ENCODE results near the gene DNM3.

The DNM3 gene

GRCh38 chr1:172383536-172383935 is 542.2 kb downstream of the DNM3 start:
- TF ChIP-seq CTBP1 (IDR thresholded peaks at IDR 0.05; ENCODE audit: borderline replicate concordance) (no peak), FOXK2 (IDR thresholded peaks at IDR 0.05) (no peak), FOXA1 (IDR thresholded peaks at IDR 0.05) (no peak), SUZ12 (IDR thresholded peaks at IDR 0.05) (no peak), TARDBP (IDR thresholded peaks at IDR 0.05) (no peak), HDGF (IDR thresholded peaks at IDR 0.05; ENCODE audit: borderline replicate concordance) (no peak)
- DNase-seq (ENCODE audit: extremely low spot score): no peak
- ChIA-PET CTCF (no interaction called here), POLR2A (no interaction called here)

DNA sequence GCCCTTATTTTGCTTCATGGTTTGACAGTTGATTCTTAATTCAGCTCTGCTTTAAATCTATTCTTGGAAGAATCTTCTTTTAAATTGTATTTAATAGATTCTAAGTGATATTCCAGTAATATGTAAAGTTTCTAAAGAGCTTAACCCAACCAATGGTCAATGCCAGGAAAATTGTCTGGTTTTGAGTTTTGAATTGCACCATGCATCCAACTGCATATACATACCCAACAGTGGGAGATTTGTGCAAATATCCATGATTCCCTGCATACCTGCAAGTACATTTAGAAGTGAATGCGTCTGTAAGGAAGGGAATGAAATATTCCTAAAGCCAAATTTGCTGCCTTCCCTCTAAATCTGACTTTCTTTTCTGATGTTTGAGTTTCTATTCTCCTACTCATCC is 543.4 kb downstream of the DNM3 start:
- POLR2A ChIA-PET: no interaction called here
- TF ChIP-seq ELF4 (IDR thresholded peaks at IDR 0.05): no peak
- no peak for TF ChIP-seq HDGF (IDR thresholded peaks at IDR 0.05; ENCODE audit: borderline replicate concordance)
- TF ChIP-seq, protein P1, sequence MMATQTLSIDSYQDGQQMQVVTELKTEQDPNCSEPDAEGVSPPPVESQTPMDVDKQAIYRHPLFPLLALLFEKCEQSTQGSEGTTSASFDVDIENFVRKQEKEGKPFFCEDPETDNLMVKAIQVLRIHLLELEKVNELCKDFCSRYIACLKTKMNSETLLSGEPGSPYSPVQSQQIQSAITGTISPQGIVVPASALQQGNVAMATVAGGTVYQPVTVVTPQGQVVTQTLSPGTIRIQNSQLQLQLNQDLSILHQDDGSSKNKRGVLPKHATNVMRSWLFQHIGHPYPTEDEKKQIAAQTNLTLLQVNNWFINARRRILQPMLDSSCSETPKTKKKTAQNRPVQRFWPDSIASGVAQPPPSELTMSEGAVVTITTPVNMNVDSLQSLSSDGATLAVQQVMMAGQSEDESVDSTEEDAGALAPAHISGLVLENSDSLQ (IDR thresholded peaks at IDR 0.05): no peak
- no peak for TF ChIP-seq BHLHE40 (IDR thresholded peaks at IDR 0.05; ENCODE audit: borderline replicate concordance)
- TF ChIP-seq FOXK2 (IDR thresholded peaks at IDR 0.05): no peak
- TF ChIP-seq L3MBTL2 (conservative IDR thresholded peaks at IDR 0.05): no peak
- DNase-seq (ENCODE audit: extremely low spot score): no peak
- CTCF ChIA-PET: no interaction called here

DNA sequence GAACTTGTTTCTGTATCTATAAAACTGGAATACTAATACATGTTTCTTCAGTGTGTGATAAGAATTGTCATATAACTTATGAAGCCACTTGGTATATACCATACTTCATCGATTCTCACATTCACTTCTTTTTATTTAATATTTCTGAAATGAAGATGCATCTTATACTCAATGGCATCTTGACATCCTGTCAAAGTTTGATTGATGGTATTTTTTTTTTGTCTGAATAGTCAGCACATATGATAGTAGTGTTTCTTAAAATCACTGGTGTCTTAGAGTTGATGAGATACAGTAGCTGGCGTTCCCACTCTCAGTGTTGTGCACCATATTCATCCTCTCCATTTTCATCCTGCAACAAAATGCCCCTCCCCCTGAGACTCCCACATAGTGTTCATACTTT is 544.7 kb downstream of the DNM3 start:
- no peak for DNase-seq (ENCODE audit: extremely low spot score)
- ChIA-PET CTCF (no interaction called here), POLR2A (no interaction called here)
- no peak for TF ChIP-seq BHLHE40 (IDR thresholded peaks at IDR 0.05; ENCODE audit: borderline replicate concordance)
- no peak for TF ChIP-seq CTBP1 (IDR thresholded peaks at IDR 0.05; ENCODE audit: borderline replicate concordance)
- TF ChIP-seq, protein P1 (IDR thresholded peaks at IDR 0.05): peak; percentile 40; the same call in 1 of the 2 replicates

- no peak for DNase-seq (ENCODE audit: extremely low spot score)
- POLR2A ChIA-PET: no interaction called here
- TF ChIP-seq FOXM1 (IDR thresholded peaks at IDR 0.05; ENCODE audit: borderline replicate concordance): no peak
- no peak for TF ChIP-seq FOXA1 (IDR thresholded peaks at IDR 0.05)
- no peak for TF ChIP-seq L3MBTL2 (conservative IDR thresholded peaks at IDR 0.05)
- TF ChIP-seq ZNF384 (IDR thresholded peaks at IDR 0.05): no peak
- no peak for TF ChIP-seq ARNT (IDR thresholded peaks at IDR 0.05)
- CTCF ChIA-PET: no interaction called here
Measured at GRCh38 chr1:172388490-172388889, 547.2 kb downstream of the DNM3 start.

DNA sequence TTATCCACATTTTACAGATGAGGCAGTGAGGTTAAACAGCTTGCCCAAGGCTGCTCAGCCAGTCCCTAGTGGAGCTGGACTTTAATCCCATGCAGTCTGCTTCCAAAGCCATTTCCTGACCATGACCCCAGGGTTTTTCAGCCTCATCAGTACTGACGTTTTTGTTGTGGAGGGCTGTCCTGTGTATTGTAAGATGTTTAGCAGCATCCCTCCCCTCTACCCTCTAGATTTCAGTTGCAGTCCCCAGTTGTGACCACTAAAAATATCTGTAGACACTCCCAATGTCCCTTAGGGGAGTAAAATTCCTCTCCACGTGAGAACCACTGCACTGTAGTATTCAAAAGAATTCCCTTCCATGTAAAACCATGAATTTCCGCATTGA is 549.0 kb downstream of the DNM3 start:
- ChIA-PET POLR2A (no interaction called here), CTCF (interaction anchor here (0.7 kb wide), 1 partner anchor 242 kb away, joined by 3 read pairs; no protein-coding TSS in a partner anchor)
- DNase-seq (ENCODE audit: extremely low spot score): no peak
- TF ChIP-seq SP1 (IDR thresholded peaks at IDR 0.05) (no peak), BHLHE40 (IDR thresholded peaks at IDR 0.05; ENCODE audit: borderline replicate concordance) (no peak), CTBP1 (IDR thresholded peaks at IDR 0.05; ENCODE audit: borderline replicate concordance) (no peak), ARNT (IDR thresholded peaks at IDR 0.05) (no peak), LEF1 (IDR thresholded peaks at IDR 0.05; ENCODE audit: borderline replicate concordance) (no peak), ZNF384 (IDR thresholded peaks at IDR 0.05) (no peak), NFRKB (IDR thresholded peaks at IDR 0.05) (no peak)
- TF ChIP-seq, protein P1 (IDR thresholded peaks at IDR 0.05): no peak

GRCh38 chr1:172390683-172391551 is 549.6 kb downstream of the DNM3 start:
- CTCF ChIA-PET: interaction anchor here (0.7 kb wide), 1 partner anchor 243 kb away, joined by 3 read pairs; no protein-coding TSS in a partner anchor

GRCh38 chr1:172391976-172392375 is 550.7 kb downstream of the DNM3 start:
- DNase-seq (ENCODE audit: extremely low spot score): no peak
- no peak for TF ChIP-seq HDGF (IDR thresholded peaks at IDR 0.05; ENCODE audit: borderline replicate concordance)
- CTCF ChIA-PET: no interaction called here
- POLR2A ChIA-PET: no interaction called here

More at GRCh38 chr1:172390683-172391551, 549.6 kb downstream of the DNM3 start:
- DNase-seq (ENCODE audit: extremely low spot score): no peak
- POLR2A ChIA-PET: no interaction called here
- TF ChIP-seq TARDBP (IDR thresholded peaks at IDR 0.05): no peak

GRCh38 chr1:172393354-172393753 is 552.1 kb downstream of the DNM3 start:
- TF ChIP-seq FOXA1 (IDR thresholded peaks at IDR 0.05): no peak
- TF ChIP-seq ZNF384 (IDR thresholded peaks at IDR 0.05): no peak
- no peak for TF ChIP-seq HDGF (IDR thresholded peaks at IDR 0.05; ENCODE audit: borderline replicate concordance)
- no peak for TF ChIP-seq CTBP1 (IDR thresholded peaks at IDR 0.05; ENCODE audit: borderline replicate concordance)
- no peak for TF ChIP-seq NFRKB (IDR thresholded peaks at IDR 0.05)
- no peak for TF ChIP-seq SP1 (IDR thresholded peaks at IDR 0.05)
- no peak for TF ChIP-seq FOXM1 (IDR thresholded peaks at IDR 0.05; ENCODE audit: borderline replicate concordance)
- TF ChIP-seq, protein P1 (IDR thresholded peaks at IDR 0.05): no peak
- no peak for TF ChIP-seq TARDBP (IDR thresholded peaks at IDR 0.05)
- no peak for TF ChIP-seq SUZ12 (IDR thresholded peaks at IDR 0.05)
- no peak for TF ChIP-seq ELF4 (IDR thresholded peaks at IDR 0.05)
- no peak for TF ChIP-seq L3MBTL2 (conservative IDR thresholded peaks at IDR 0.05)
- TF ChIP-seq LEF1 (IDR thresholded peaks at IDR 0.05; ENCODE audit: borderline replicate concordance): no peak
- no peak for TF ChIP-seq FOXK2 (IDR thresholded peaks at IDR 0.05)
- TF ChIP-seq BHLHE40 (IDR thresholded peaks at IDR 0.05; ENCODE audit: borderline replicate concordance): no peak
- no peak for TF ChIP-seq ARNT (IDR thresholded peaks at IDR 0.05)
- ChIA-PET CTCF (no interaction called here), POLR2A (no interaction called here)
- DNase-seq (ENCODE audit: extremely low spot score): no peak
